OCI-LY3 (cell line): ENCODE data around the gene YAF2.

ENCODE experiments used
- H2AFZ ChIP-seq: fragments of 200-600, 300-600 bp; shearing (Covaris generic); 2 replicates; pipeline ENCODE4 v1.6.0; 2014; ENCODE audit warnings: antibody characterized with exemption, low read depth, low read length
- H3K27ac ChIP-seq: fragments of 200-600, 300-600 bp; sonication (generic); 2 replicates; pipeline ENCODE4 v1.5.1; 2014; ENCODE audit warnings: mild to moderate bottlenecking, low read length, moderate library complexity, mixed read lengths
- H3K27me3 ChIP-seq: fragments of 200-600, 300-600 bp; sonication (generic); 2 replicates; pipeline ENCODE4 v1.6.1; 2014; ENCODE audit warnings: low read depth, low read length, mixed read lengths
- H3K36me3 ChIP-seq: fragments of 200-600, 300-600 bp; sonication (generic); replicated peaks from 2 replicates; pipeline ENCODE3; 2014; ENCODE audit warnings: low read depth, low read length, mixed read lengths
- H3K4me1 ChIP-seq: fragments of 300-600, 200-600 bp; sonication (generic); 2 replicates; pipeline ENCODE4 v1.6.1; 2014; ENCODE audit warnings: low read length, mixed read lengths
- H3K4me2 ChIP-seq: fragments of 200-600, 300-600 bp; sonication (generic); 2 replicates; pipeline ENCODE4 v1.6.1; 2014; ENCODE audit warnings: low read length, mixed read lengths
- H3K4me3 ChIP-seq: fragments of 300-600, 200-600 bp; sonication (generic); 2 replicates; pipeline ENCODE4 v1.5.1; 2014; ENCODE audit warnings: antibody characterized with exemption, mild to moderate bottlenecking, low read length, moderate library complexity
- H3K79me2 ChIP-seq: fragments of 300-600, 200-600 bp; shearing (Covaris generic); 2 replicates; pipeline ENCODE4 v1.6.1; 2014; ENCODE audit warnings: mild to moderate bottlenecking, low read length, mixed read lengths
- H3K9ac ChIP-seq: fragments of 300-600, 200-600 bp; shearing (Covaris generic); 2 replicates; pipeline ENCODE4 v1.6.0; 2014; ENCODE audit warnings: mild to moderate bottlenecking, low read length, moderate library complexity
- H3K9me3 ChIP-seq: fragments of 200-600, 300-600 bp; shearing (Covaris generic); 2 replicates; pipeline ENCODE4 v1.6.1; 2014; ENCODE audit warnings: low read length, mixed read lengths; ENCODE audit not compliant: insufficient read depth
- H4K20me1 ChIP-seq: fragments of 200-600, 300-600 bp; sonication (generic); 2 replicates; pipeline ENCODE4 v1.6.1; 2016; ENCODE audit warnings: low read length, mixed read lengths; ENCODE audit not compliant: insufficient read depth
- EZH2phosphoT487 ChIP-seq: fragments of 200-600 bp; shearing (Covaris generic); IDR thresholded peaks from 2 replicates; pipeline ENCODE4 v1.6.1; 2018; ENCODE audit warnings: antibody characterized with exemption, mixed run types, low read depth
- TF ChIP-seq, protein P1 (sequence below): fragments of 200-600, 300-600 bp; sonication (generic); IDR thresholded peaks from 2 replicates; pipeline ENCODE4 v1.5.1; 2014; ENCODE audit warnings: antibody characterized with exemption, low read length, low read depth

The YAF2 gene

DNA sequence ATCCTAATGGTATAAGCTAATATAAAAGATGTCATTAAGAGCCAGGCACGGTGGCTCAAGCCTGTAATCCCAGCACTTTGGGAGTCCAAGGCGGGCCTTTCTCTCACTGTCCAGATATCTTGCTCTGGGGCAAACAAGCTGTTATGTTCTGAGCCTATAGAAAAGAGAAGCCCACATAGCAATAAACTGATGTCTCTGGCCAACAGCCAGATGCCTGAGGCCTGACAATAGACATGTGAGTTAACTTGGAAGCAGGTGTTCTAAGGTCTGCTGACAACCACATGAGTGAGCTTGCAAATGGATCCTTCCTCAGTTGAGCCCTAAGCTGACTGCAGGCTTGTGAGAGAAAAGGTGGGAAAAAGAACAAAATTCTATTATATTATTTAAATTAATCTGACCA is 25.0 kb downstream of the YAF2 start:
- no peak for TF ChIP-seq EZH2phosphoT487
- TF ChIP-seq, protein P1, sequence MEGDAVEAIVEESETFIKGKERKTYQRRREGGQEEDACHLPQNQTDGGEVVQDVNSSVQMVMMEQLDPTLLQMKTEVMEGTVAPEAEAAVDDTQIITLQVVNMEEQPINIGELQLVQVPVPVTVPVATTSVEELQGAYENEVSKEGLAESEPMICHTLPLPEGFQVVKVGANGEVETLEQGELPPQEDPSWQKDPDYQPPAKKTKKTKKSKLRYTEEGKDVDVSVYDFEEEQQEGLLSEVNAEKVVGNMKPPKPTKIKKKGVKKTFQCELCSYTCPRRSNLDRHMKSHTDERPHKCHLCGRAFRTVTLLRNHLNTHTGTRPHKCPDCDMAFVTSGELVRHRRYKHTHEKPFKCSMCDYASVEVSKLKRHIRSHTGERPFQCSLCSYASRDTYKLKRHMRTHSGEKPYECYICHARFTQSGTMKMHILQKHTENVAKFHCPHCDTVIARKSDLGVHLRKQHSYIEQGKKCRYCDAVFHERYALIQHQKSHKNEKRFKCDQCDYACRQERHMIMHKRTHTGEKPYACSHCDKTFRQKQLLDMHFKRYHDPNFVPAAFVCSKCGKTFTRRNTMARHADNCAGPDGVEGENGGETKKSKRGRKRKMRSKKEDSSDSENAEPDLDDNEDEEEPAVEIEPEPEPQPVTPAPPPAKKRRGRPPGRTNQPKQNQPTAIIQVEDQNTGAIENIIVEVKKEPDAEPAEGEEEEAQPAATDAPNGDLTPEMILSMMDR: no peak

DNA sequence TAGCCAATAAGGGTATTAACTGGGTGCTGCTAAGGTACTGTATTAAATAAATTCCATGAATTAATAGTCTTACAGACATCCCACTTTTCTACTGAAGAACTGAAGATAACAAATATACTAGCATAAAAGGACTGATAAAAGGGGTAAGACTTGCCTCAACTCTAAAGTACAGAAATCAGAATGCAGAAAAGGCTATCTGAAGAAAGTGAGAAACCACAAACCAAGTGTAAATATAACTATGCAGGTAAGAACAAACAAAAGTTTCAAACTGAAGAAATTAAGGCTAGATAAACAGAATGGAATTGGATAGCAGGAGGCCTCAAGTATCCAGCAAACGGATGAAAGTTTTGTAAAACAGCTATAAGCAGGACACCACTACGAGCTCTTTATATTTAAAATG is 29.5 kb downstream of the YAF2 start:
- no peak for TF ChIP-seq EZH2phosphoT487
- TF ChIP-seq, protein P1: no peak
- Histone ChIP-seq H3K27me3 (no peaks in the 10 kb centered on the region), H3K4me2 (no peak overlapping the region), H4K20me1 (no peaks in the 10 kb centered on the region; the same call in 1 of the 2 replicates), H3K36me3 (peaks cover 14% of the 10 kb centered on the region), H3K27ac (no peak overlapping the region), H3K4me3 (no peak overlapping the region), H3K79me2 (no peaks in the 10 kb centered on the region; the same call in 1 of the 2 replicates), H3K9ac (no peak overlapping the region), H3K4me1 (no peaks in the 10 kb centered on the region), H2AFZ (no peak overlapping the region), H3K9me3 (no peaks in the 10 kb centered on the region)

More for the DNA sequence above, 25.0 kb downstream of the YAF2 start:
- H3K4me3 ChIP-seq: no peak overlapping the region
- no peak overlapping the region for H3K9ac ChIP-seq
- H3K79me2 ChIP-seq: peaks cover 21% of the 10 kb centered on the region
- H3K27ac ChIP-seq: no peak overlapping the region
- H3K27me3 ChIP-seq: no peaks in the 10 kb centered on the region
- no peak overlapping the region for H3K4me2 ChIP-seq
- no peak overlapping the region for H2AFZ ChIP-seq
- peaks cover 7% of the 10 kb centered on the region for H3K36me3 ChIP-seq
- no peaks in the 10 kb centered on the region for H3K4me1 ChIP-seq
- H3K9me3 ChIP-seq: no peaks in the 10 kb centered on the region
- H4K20me1 ChIP-seq: 0 out of 2 replicates have a peak, but pooled peaks cover 2% of the 10 kb centered on the region

DNA sequence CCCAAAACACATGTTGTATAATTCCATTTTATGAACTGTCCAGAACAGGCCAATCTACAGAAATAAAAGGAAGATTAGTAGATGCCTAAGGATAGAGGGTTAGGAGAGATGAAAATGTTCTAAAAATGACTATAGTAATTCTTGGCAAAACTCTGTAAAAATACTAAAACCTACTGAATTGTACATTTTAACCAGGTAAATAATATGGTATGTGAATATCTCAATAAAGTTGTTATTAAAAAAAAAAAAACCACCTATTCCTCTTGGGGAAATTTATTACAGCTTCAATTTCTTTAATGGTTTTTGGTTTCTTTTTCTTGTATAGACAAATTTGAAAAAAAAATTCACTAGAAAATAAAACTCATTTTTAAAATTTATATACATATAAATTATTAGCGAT is 33.2 kb downstream of the YAF2 start:
- H3K36me3 ChIP-seq: peaks cover 17% of the 10 kb centered on the region
- H3K4me3 ChIP-seq: no peak overlapping the region
- H3K79me2 ChIP-seq: peaks cover 5% of the 10 kb centered on the region; the same call in 1 of the 2 replicates
- no peak overlapping the region for H3K27ac ChIP-seq
- peaks cover 3% of the 10 kb centered on the region for H4K20me1 ChIP-seq
- TF ChIP-seq EZH2phosphoT487: no peak
- TF ChIP-seq, protein P1: no peak
- no peak overlapping the region for H3K9ac ChIP-seq
- no peak overlapping the region for H2AFZ ChIP-seq
- H3K9me3 ChIP-seq: no peaks in the 10 kb centered on the region
- no peak overlapping the region for H3K4me2 ChIP-seq
- no peaks in the 10 kb centered on the region for H3K4me1 ChIP-seq
- no peaks in the 10 kb centered on the region for H3K27me3 ChIP-seq

- H4K20me1 ChIP-seq: peaks cover 5% of the 10 kb centered on the region
- H3K4me1 ChIP-seq: no peaks in the 10 kb centered on the region
- no peak for TF ChIP-seq EZH2phosphoT487
- TF ChIP-seq, protein P1: no peak
These were observed 33.7 kb downstream of the YAF2 start for GRCh38 chr12:42204362-42204761.

More at GRCh38 chr12:42204362-42204761, 33.7 kb downstream of the YAF2 start:
- Histone ChIP-seq H3K4me3 (no peak overlapping the region), H3K36me3 (peaks cover 18% of the 10 kb centered on the region), H3K9ac (no peak overlapping the region), H3K27me3 (no peaks in the 10 kb centered on the region), H3K79me2 (peaks cover 6% of the 10 kb centered on the region; the same call in 1 of the 2 replicates), H3K4me2 (no peak overlapping the region), H2AFZ (no peak overlapping the region), H3K9me3 (no peaks in the 10 kb centered on the region), H3K27ac (no peak overlapping the region)
